Activated CD8-positive, alpha-beta memory T cell treated with anti-CD3 and anti-CD28 coated beads, Interleukin-2, amount 50 U/mL, for 1 hour (primary cell): ENCODE measurements around the gene MTMR1.

Source experiments
- DNase-seq: peaks from one replicate; pipeline ENCODE4 v3.0.0-alpha.2; 2020; ENCODE audit errors: extremely low read depth

The MTMR1 gene

GRCh38 chrX:150696866-150697265, 3.7 kb downstream of the MTMR1 start:
- no peak for DNase-seq

- no peak for DNase-seq
Measured at GRCh38 chrX:150697641-150698040, 4.4 kb downstream of the MTMR1 start.

- DNase-seq = no peak
Measured at GRCh38 chrX:150698981-150699380, 5.8 kb downstream of the MTMR1 start.

- DNase-seq = no peak
Measured at GRCh38 chrX:150700107-150700506, 6.9 kb downstream of the MTMR1 start.

GRCh38 chrX:150701377-150701776, 8.2 kb downstream of the MTMR1 start:
- DNase-seq = no peak

- no peak for DNase-seq
Measured at GRCh38 chrX:150702966-150703694, 9.9 kb downstream of the MTMR1 start.

- DNase-seq = no peak
Measured at GRCh38 chrX:150703695-150703974, 10.4 kb downstream of the MTMR1 start.

- no peak for DNase-seq
Measured at GRCh38 chrX:150704030-150704613, 10.9 kb downstream of the MTMR1 start.

GRCh38 chrX:150712619-150713018, 19.4 kb downstream of the MTMR1 start:
- DNase-seq = no peak

GRCh38 chrX:150715184-150715583, 22.0 kb downstream of the MTMR1 start:
- DNase-seq = no peak

- DNase-seq = no peak
Measured at GRCh38 chrX:150719621-150720020, 26.4 kb downstream of the MTMR1 start.

- no peak for DNase-seq
Measured at GRCh38 chrX:150729956-150730355, 36.8 kb downstream of the MTMR1 start.

GRCh38 chrX:150730719-150731118, 37.5 kb downstream of the MTMR1 start:
- DNase-seq = no peak

GRCh38 chrX:150731795-150732194, 38.6 kb downstream of the MTMR1 start:
- no peak for DNase-seq

- DNase-seq = no peak
Measured at GRCh38 chrX:150736475-150736874, 43.3 kb downstream of the MTMR1 start.

GRCh38 chrX:150752124-150752523, 58.9 kb downstream of the MTMR1 start:
- no peak for DNase-seq

- DNase-seq = no peak
Measured at GRCh38 chrX:150753357-150753756, 60.2 kb downstream of the MTMR1 start.

- no peak for DNase-seq
Measured at GRCh38 chrX:150753968-150754367, 60.8 kb downstream of the MTMR1 start.

GRCh38 chrX:150757371-150757770, 64.2 kb downstream of the MTMR1 start:
- DNase-seq = no peak

GRCh38 chrX:150759568-150760416, 66.6 kb downstream of the MTMR1 start:
- no peak for DNase-seq

- DNase-seq = no peak
Measured at GRCh38 chrX:150761176-150761818, 68.1 kb downstream of the MTMR1 start.

- DNase-seq = no peak
Measured at GRCh38 chrX:150761819-150762216, 68.6 kb downstream of the MTMR1 start.
